Pancreas (tissue), 10 donors: Measurements from ENCODE around the gene CTRB2. TPM values are rescaled to one million over a fixed set of nuclear protein-coding genes. Genes with fewer than 3 reads are reported as not detected.

Experiments used
- ATAC-seq, 4 donors: fragments of 200-7000 bp; cut with Tn5 transposase; one replicate each; pipeline versions ENCODE4 v1.8.0 to v1.9.1; 2020; ENCODE audit warnings: mild to moderate bottlenecking in 4 of 4, moderate library complexity in 4 of 4
- DNase-seq, 6 donors: peaks; one replicate each; pipeline ENCODE4 v3.0.0-alpha.2; 2020
- FAIRE-seq: peaks from 2 replicates; lab custom pipeline; 2012; peaks lifted over from hg19 to GRCh38; lab: Jason Lieb, UNC
- H3K27ac ChIP-seq, 4 donors: fragments of 200-600 bp; sonication (generic); 1 replicate in 3 of 4; 2 replicates in 1 of 4; pipeline versions ENCODE4 v1.5.0 to v1.8.0; 2020
- H3K27me3 ChIP-seq, 4 donors: fragments of 200-600 bp; one replicate each; pipeline ENCODE4 v1.8.0; 2021
- H3K36me3 ChIP-seq, 3 donors: fragments of 200-600 bp; sonication (generic) in 1 of 3; one replicate each; pipeline versions ENCODE4 v1.5.0 to v1.8.0; 2020 to 2021
- H3K4me1 ChIP-seq, 3 donors: fragments of 200-600 bp; one replicate each; pipeline ENCODE4 v1.8.0; 2021
- H3K4me3 ChIP-seq, 4 donors: fragments of 200-600 bp; sonication (generic) in 2 of 4; one replicate each; pipeline versions ENCODE4 v1.5.0 to v1.8.0; 2020 to 2021
- H3K9me3 ChIP-seq, 4 donors: fragments of 200-600 bp; one replicate each; pipeline ENCODE4 v1.8.0; 2021
- CTCF ChIP-seq, 4 donors: fragments of 200-600 bp; sonication (generic) in 3 of 4; IDR thresholded peaks; one replicate each; pipeline versions ENCODE4 v1.5.0 to v1.8.0; 2021; ENCODE audit warnings: antibody characterized with exemption in 4 of 4
- WGBS, 2 donors: extraction: QIAGEN DNeasy Blood & Tissue Kit; methylation state at CpG; one replicate each; pipeline ENCODE4 v1.1.7; 2013; 5-methylcytosine and 5-hydroxymethylcytosine counted together
- intact Hi-C, 3 donors: fragments of 100-400 bp; cut with DNase I; formaldehyde crosslinking; loops; one replicate each; pipeline versions ENCODE4 v1.11.1 to v1.14.2; 2022
- polyA plus RNA-seq, 2 donors: library from polyadenylated mRNA; stranded (reverse); fragments of 200-250 nt; gene quantifications; one replicate each; pipeline ENCODE4 v1.2.3, GENCODE V29; 2013
- total RNA-seq, 6 donors: library from RNA; stranded (reverse); fragmentation: NEBNext Ultra II Directional in 4 of 6; extraction: Animal tissue kit (Norgen Biotek cat#: 25700) in 4 of 6; gene quantifications; one replicate each; pipeline versions ENCODE4 v1.2.1 to v1.2.4, GENCODE V29; 2021 to 2023
- donor health status: healthy with polysubstance abuse.
- donor health status: DM: no; HTN: no; CAD: no; lungs with moderate emphysema.
- donor health status: DM: no; HTN: no; CAD: no.
- donor health status: control.
- donor health status: control.
- donor health status: Bipolar disorder and iron deficiency.
- donor health status: DM: yes; HTN: yes; CAD: no.
- donor health status: DM: no; HTN: no; CAD: no.
- donor health status: DM: no; HTN: no; CAD: no.
- donor health status: DM: yes; HTN: yes; CAD: no.

The CTRB2 gene
- over 10,000 TPM; 36,685 to 57,899 (median 39,778) TPM for total RNA-seq
- over 10,000 TPM; 20,002 to 30,463 TPM for polyA plus RNA-seq

- no peaks in the 10 kb centered on the region for H3K9me3 ChIP-seq
- WGBS, 2 donors, result 43% methylated on average over 21 to 24 of the region's 24 CpGs
- H3K27me3 ChIP-seq, result no peaks in the 10 kb centered on the region
- H3K27ac ChIP-seq, result peak within 1 kb of the TSS; percentile 85 to 98 (median 92)
- ATAC-seq (peak; percentile 52 to 77 (median 74)), FAIRE-seq (no peak), DNase-seq (peak; percentile 82 to 96 (median 94))
- H3K4me3 ChIP-seq, result peak within 1 kb of the TSS; percentile 45 to 83 (median 61)
- peaks cover 5 to 10% (median 7%) of the 10 kb centered on the region in 3 donors for H3K4me1 ChIP-seq
- H3K36me3 ChIP-seq, result peaks cover 0 to 9% (median 0%) of the 10 kb centered on the region in 3 donors
- intact Hi-C loops, result loop anchor here in 2 of 3 donors (2.0 kb wide), 2 partner anchors 18 to 20 kb away; no protein-coding TSS in a partner anchor
- no peak for TF ChIP-seq CTCF (IDR thresholded peaks at IDR 0.05)
Measured at GRCh38 chr16:75206749-75207451, at the start of gene CTRB2. TSS of gene CTRB2 (minus strand) at chr16:75207161. CDS start at chr16:75207141, 20 bp downstream.

- no peaks in the 10 kb centered on the region for H3K27me3 ChIP-seq
- no peaks in the 10 kb centered on the region for H3K36me3 ChIP-seq
- no peak for TF ChIP-seq CTCF (IDR thresholded peaks at IDR 0.05)
- H3K27ac ChIP-seq, result peak overlapping the region in 3 of 4 donors; percentile 6 to 57 (median 19)
- peak in 1 of 4 donors; percentile 3 for ATAC-seq
- H3K4me3 ChIP-seq, result no peak overlapping the region
- no peak for FAIRE-seq
- H3K4me1 ChIP-seq, result peaks cover 0 to 20% (median 6%) of the 10 kb centered on the region in 3 donors
- 73 to 75% methylated on average over 12 of the region's 12 CpGs for WGBS, 2 donors
- peak in 3 of 6 donors; percentile 16 to 73 (median 47) for DNase-seq
- no peaks in the 10 kb centered on the region for H3K9me3 ChIP-seq
- intact Hi-C loops, result loop anchor here in 2 of 3 donors (10.0 kb wide), 1 partner anchor 49 kb away; no protein-coding TSS in a partner anchor
Measured at GRCh38 chr16:75256059-75256571, 49.2 kb upstream of the CTRB2 start.

GRCh38 chr16:75254359-75254837, 47.4 kb upstream of the CTRB2 start:
- DNase-seq, result no peak
- Histone ChIP-seq H3K36me3 (no peaks in the 10 kb centered on the region), H3K27me3 (no peaks in the 10 kb centered on the region), H3K27ac (no peak overlapping the region), H3K4me1 (peaks cover 4 to 23% (median 14%) of the 10 kb centered on the region in 3 donors), H3K4me3 (no peak overlapping the region), H3K9me3 (no peaks in the 10 kb centered on the region)
- WGBS, 2 donors, result 79 to 81% methylated on average over 5 of the region's 5 CpGs
- no peak for FAIRE-seq
- TF ChIP-seq CTCF (IDR thresholded peaks at IDR 0.05), result no peak
- intact Hi-C loops, result loop anchor here in 2 of 3 donors (10.0 kb wide), 1 partner anchor 50 kb away; no protein-coding TSS in a partner anchor
- no peak for ATAC-seq

- Histone ChIP-seq H3K4me3 (no peak overlapping the region), H3K9me3 (no peaks in the 10 kb centered on the region), H3K27ac (peak overlapping the region in 1 of 4 donors; percentile 75), H3K36me3 (no peaks in the 10 kb centered on the region), H3K4me1 (peaks cover 16 to 34% (median 26%) of the 10 kb centered on the region in 3 donors), H3K27me3 (no peaks in the 10 kb centered on the region)
- peak in 3 of 6 donors; percentile 13 to 80 (median 60) for DNase-seq
- 79 to 84% methylated on average over 15 of the region's 15 CpGs for WGBS, 2 donors
- FAIRE-seq, result no peak
- ATAC-seq, result no peak
- intact Hi-C loops, result loop anchor here in 2 of 3 donors (10.0 kb wide), 1 partner anchor 52 kb away; no protein-coding TSS in a partner anchor
- TF ChIP-seq CTCF (IDR thresholded peaks at IDR 0.05), result no peak
Measured at GRCh38 chr16:75252946-75253911, 46.3 kb upstream of the CTRB2 start.
